Heart right ventricle (tissue), 16 donors: Measurements from ENCODE around the gene FAXC. TPM values are rescaled to one million over a fixed set of nuclear protein-coding genes. Genes with fewer than 3 reads are reported as not detected.

Experiments used
- ATAC-seq, 8 donors: fragments of 200-7000 bp; cut with Tn5 transposase; one replicate each; pipeline ENCODE4 v1.9.1; 2020; ENCODE audit warnings: mild to moderate bottlenecking in 8 of 8, moderate library complexity in 8 of 8, moderate number of reproducible peaks in 1 of 8
- DNase-seq, 2 donors: peaks; one replicate each; pipeline ENCODE4 v3.0.0-alpha.2; 2020
- H3K27ac ChIP-seq, 10 donors: fragments of 200-600 bp; sonication (generic) in 2 of 10; one replicate each; pipeline versions ENCODE4 v1.5.0 to v1.8.0; 2020 to 2022; ENCODE audit warnings: mild to moderate bottlenecking in 3 of 10
- H3K27me3 ChIP-seq, 7 donors: fragments of 200-600 bp; one replicate each; pipeline ENCODE4 v1.8.0; 2021 to 2022; ENCODE audit warnings: mild to moderate bottlenecking in 2 of 7
- H3K36me3 ChIP-seq, 9 donors: fragments of 200-600 bp; sonication (generic) in 1 of 9; one replicate each; pipeline versions ENCODE4 v1.5.0 to v1.8.0; 2020 to 2022; ENCODE audit warnings: mild to moderate bottlenecking in 2 of 9
- H3K4me1 ChIP-seq, 9 donors: fragments of 200-600 bp; sonication (generic) in 1 of 9; one replicate each; pipeline versions ENCODE4 v1.5.0 to v1.8.0; 2020 to 2022; ENCODE audit warnings: mild to moderate bottlenecking in 4 of 9
- H3K4me3 ChIP-seq, 10 donors: fragments of 200-600 bp; sonication (generic) in 2 of 10; one replicate each; pipeline versions ENCODE4 v1.5.0 to v1.8.0; 2020 to 2022; ENCODE audit warnings: mild to moderate bottlenecking in 7 of 10, moderate library complexity in 2 of 10
- H3K9me3 ChIP-seq, 11 donors: fragments of 200-600 bp in 10 of 11; sonication (generic) in 2 of 11; one replicate each; pipeline versions ENCODE4 v1.5.0 to v1.8.0; 2013 to 2022; ENCODE audit warnings: mild to moderate bottlenecking in 2 of 11, control low read depth in 1 of 11, moderate library complexity in 1 of 11
- CTCF ChIP-seq, 9 donors: fragments of 200-600 bp; sonication (generic) in 2 of 9; IDR thresholded peaks; one replicate each; pipeline versions ENCODE4 v1.5.0 to v1.8.0; 2021 to 2022; ENCODE audit warnings: antibody characterized with exemption in 9 of 9, mild to moderate bottlenecking in 5 of 9, moderate library complexity in 1 of 9
- WGBS, 2 donors: extraction: QIAGEN DNeasy Blood & Tissue Kit; methylation state at CpG; one replicate each; pipeline ENCODE4 v1.1.7; 2013; ENCODE audit warnings: inconsistent platforms in 1 of 2; 5-methylcytosine and 5-hydroxymethylcytosine counted together
- intact Hi-C, 10 donors: fragments of 100-400 bp; cut with DNase I; formaldehyde crosslinking; loops; one replicate each; pipeline versions ENCODE4 v1.11.1 to v1.14.2; 2022
- polyA plus RNA-seq, 2 donors: library from polyadenylated mRNA; stranded (reverse); fragments of 200-250 nt; gene quantifications; one replicate each; pipeline ENCODE4 v1.2.3, GENCODE V29; 2013
- total RNA-seq, 10 donors: library from RNA; stranded (reverse); fragmentation: NEBNext Ultra II Directional in 3 of 10; extraction: Animal tissue kit (Norgen Biotek cat#: 25700) in 3 of 10; gene quantifications; one replicate each; pipeline versions ENCODE4 v1.2.1 to v1.2.4, GENCODE V29; 2021 to 2023
- donor health status: Arrhythmogenic right ventricular cardiomyopathy.
- donor health status: ischemic (EF 13 %, LVEDD 7.1; RV severe dilation, severe dysfunction).
- donor health status: healthy with polysubstance abuse.
- donor health status: DM: no; HTN: yes; CAD: no.
- donor health status: DM: no; HTN: no; CAD: no.
- donor health status: ischemic (EF 25% LVEDD 6.9; RV normal size, moderate dysfunction).
- donor health status: ischemic (EF 25% LVEDD 5.7; RV mildly dilated, moderate dysfunction).
- donor health status: healthy.
- donor health status: DM: yes; HTN: yes; CAD: no.
- donor health status: Ischemic cardiomyopathy.
- donor health status: ischemic (EF 35%, LVEDD 5.7; RV mildly dilated, moderate dysfunction).
- donor health status: nonischemic (EF 11% LVEDD 7.7; RV severe dilation, severe dysfunction).
- donor health status: DM: yes; HTN: yes; CAD: no.
- donor health status: PGD.
- donor health status: ischemic (EF 29% LVEDD 5.4; RV normal size, mild dysfunction).
- donor health status: nonischemic (EF 23%, LVEDD 6.1; RV moderate dilation, normal function).

FAXC gene
- total and polyA plus RNA-seq, 12 donors: 0.07 to 1.3 (median 0.36) TPM; not detected in 5

GRCh38 chr6:99252421-99252820 lies 97.1 kb downstream of the FAXC start:
- no peak for DNase-seq
- no peaks in the 10 kb centered on the region for H3K9me3 ChIP-seq
- H3K36me3 ChIP-seq: no peaks in the 10 kb centered on the region
- no peaks in the 10 kb centered on the region for H3K4me1 ChIP-seq
- TF ChIP-seq CTCF (IDR thresholded peaks at IDR 0.05): no peak
- ATAC-seq: no peak
- WGBS, 2 donors: 85 to 88% methylated on average over 9 of the region's 9 CpGs
- H3K27me3 ChIP-seq: peaks cover 0 to 7% (median 0%) of the 10 kb centered on the region in 7 donors
- H3K27ac ChIP-seq: no peak overlapping the region
- intact Hi-C loops: no loop called here
- H3K4me3 ChIP-seq: no peak overlapping the region

- H3K9me3 ChIP-seq: no peaks in the 10 kb centered on the region
- DNase-seq (no peak), ATAC-seq (no peak)
- H3K27ac ChIP-seq: no peak overlapping the region
- no peak overlapping the region for H3K4me3 ChIP-seq
- peaks cover 0 to 10% (median 0%) of the 10 kb centered on the region in 7 donors for H3K27me3 ChIP-seq
- H3K4me1 ChIP-seq: no peaks in the 10 kb centered on the region
- TF ChIP-seq CTCF (IDR thresholded peaks at IDR 0.05): no peak
- intact Hi-C loops: no loop called here
- no peaks in the 10 kb centered on the region for H3K36me3 ChIP-seq
- WGBS, 2 donors: 91 to 92% methylated on average over 2 of the region's 2 CpGs
Measured at GRCh38 chr6:99250476-99250875, 99.0 kb downstream of the FAXC start.

- no peak for ATAC-seq
- Histone ChIP-seq H3K4me1 (no peaks in the 10 kb centered on the region), H3K4me3 (no peak overlapping the region), H3K27ac (no peak overlapping the region), H3K27me3 (peaks cover 0 to 14% (median 0%) of the 10 kb centered on the region in 7 donors), H3K9me3 (no peaks in the 10 kb centered on the region), H3K36me3 (no peaks in the 10 kb centered on the region)
- no peak for DNase-seq
- intact Hi-C loops: loop anchor here in 1 of 10 donors (10.0 kb wide), 1 partner anchor 92 kb away; no protein-coding TSS in a partner anchor
- TF ChIP-seq CTCF (IDR thresholded peaks at IDR 0.05): no peak
- WGBS, 2 donors: 90 to 93% methylated on average over 1 of the region's 1 CpG
Measured at GRCh38 chr6:99246602-99247001, 102.9 kb downstream of the FAXC start.

- WGBS, 2 donors: 29 to 36% methylated on average over 5 of the region's 5 CpGs
- TF ChIP-seq CTCF (IDR thresholded peaks at IDR 0.05): peak; percentile 7 to 59 (median 41)
- Histone ChIP-seq H3K9me3 (peaks cover 0 to 2% (median 0%) of the 10 kb centered on the region in 11 donors), H3K27me3 (peaks cover 0 to 20% (median 0%) of the 10 kb centered on the region in 7 donors), H3K36me3 (no peaks in the 10 kb centered on the region), H3K27ac (no peak overlapping the region), H3K4me3 (no peak overlapping the region), H3K4me1 (no peaks in the 10 kb centered on the region)
- DNase-seq: peak in 1 of 2 donors; percentile 16
- ATAC-seq: no peak
- intact Hi-C loops: loop anchor here in 8 of 10 donors (1.0 to 10.0 kb wide), 4 partner anchors 87 to 90 kb away; no protein-coding TSS in a partner anchor
Measured at GRCh38 chr6:99241905-99242534, 107.5 kb downstream of the FAXC start.
